HFF-Myc (cell line): ENCODE measurements around the gene PODXL2.

ENCODE experiments used
- DNase-seq: peaks from one replicate; pipeline ENCODE4 v3.0.0-alpha.2; 2011; ENCODE audit warnings: low read depth; ENCODE audit errors: extremely low read depth
- H3K4me3 ChIP-seq: replicated peaks from 2 replicates; pipeline ENCODE4 v1.5.1; 2011; ENCODE audit warnings: low read depth, mild to moderate bottlenecking, control low read depth, low read length
- CTCF ChIP-seq: IDR thresholded peaks from 2 replicates; pipeline ENCODE4 v1.5.1; 2012; ENCODE audit warnings: mild to moderate bottlenecking, low read depth, low read length, control low read depth; ENCODE audit errors: missing control alignments

Gene PODXL2

DNA sequence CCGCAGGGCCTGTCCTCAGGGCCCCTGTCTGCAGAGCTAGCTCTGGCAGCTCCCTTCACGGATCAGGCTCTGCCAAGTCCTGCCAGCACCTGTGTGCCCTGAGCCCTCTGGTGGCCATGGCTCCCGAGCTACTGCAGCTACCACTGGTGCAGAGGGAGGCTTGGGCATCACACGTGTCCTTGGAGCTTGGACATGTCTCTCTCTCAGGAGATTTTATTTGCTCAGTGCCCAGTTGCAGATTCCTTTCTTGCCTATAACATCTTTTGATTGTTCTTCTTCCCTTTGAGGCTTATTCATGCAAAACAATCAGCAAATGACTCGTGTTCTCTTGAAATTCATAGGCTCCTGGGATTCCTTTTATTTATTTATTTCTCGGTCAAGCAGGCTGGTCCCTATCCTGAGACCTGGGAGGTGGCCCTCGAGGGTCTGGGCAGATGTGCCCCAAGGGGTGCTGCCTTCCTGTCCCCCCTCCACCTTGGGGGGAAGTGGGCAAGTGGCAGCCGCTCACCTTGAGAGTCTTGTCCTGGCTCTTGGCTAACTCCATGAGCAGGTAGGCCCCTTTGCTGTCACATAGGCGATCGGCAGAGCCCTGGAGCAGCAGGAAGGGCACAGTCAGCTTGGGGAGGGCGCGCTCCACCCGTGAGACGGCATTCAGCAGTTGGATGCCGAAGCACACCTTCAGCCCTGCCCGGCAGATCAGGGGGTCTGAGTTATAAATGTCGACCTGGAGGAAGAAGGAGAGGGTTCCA lies 65.7 kb downstream of the PODXL2 start:
- TF ChIP-seq CTCF: peak; percentile 29
- H3K4me3 ChIP-seq: no peak overlapping the region
- no peak for DNase-seq

DNA sequence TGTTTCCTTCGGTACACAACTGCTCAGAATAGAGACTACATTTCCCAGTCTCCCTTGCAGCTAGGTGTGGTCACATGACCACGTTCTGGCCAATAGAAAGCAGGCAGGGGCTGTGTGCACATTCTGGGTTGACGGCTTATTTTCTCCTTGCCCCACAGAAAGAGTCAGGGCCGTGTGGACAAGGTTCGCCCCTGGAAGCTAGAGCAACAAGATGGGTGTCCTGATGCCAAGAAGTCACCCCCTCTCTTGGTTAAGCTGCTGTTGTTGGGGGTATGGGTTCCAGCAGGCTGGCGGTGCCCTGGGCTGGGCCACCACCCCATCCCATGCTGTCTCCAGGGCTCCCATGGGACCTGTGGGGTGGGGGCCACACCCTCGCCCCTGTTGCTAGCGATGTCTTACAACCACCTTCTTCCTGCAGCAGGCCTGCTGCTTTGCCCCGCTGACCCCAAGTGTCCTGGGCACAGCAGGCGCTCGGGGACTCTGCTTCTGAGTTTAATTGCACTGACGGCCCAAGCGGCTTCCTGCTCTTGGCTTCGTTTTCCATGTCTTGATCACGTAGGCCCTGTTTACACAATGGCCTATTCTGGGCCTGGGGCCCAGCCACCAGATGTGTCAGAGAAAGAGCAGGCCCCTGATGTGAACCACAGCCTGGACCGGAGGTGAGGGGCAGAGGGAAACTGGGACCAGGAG lies 68.7 kb downstream of the PODXL2 start:
- DNase-seq: peak; percentile 83
- peak overlapping the region; percentile 28 for H3K4me3 ChIP-seq
- no peak for TF ChIP-seq CTCF

- H3K4me3 ChIP-seq: no peak overlapping the region
- DNase-seq: no peak
- TF ChIP-seq CTCF: no peak
Observed at GRCh38 chr3:127698286-127698685, 69.3 kb downstream of the PODXL2 start.

GRCh38 chr3:127698691-127699415 lies 69.9 kb downstream of the PODXL2 start:
- no peak for DNase-seq
- H3K4me3 ChIP-seq: no peak overlapping the region
- no peak for TF ChIP-seq CTCF

GRCh38 chr3:127699416-127700300 lies 70.7 kb downstream of the PODXL2 start:
- no peak for TF ChIP-seq CTCF
- H3K4me3 ChIP-seq: no peak overlapping the region
- no peak for DNase-seq

DNA sequence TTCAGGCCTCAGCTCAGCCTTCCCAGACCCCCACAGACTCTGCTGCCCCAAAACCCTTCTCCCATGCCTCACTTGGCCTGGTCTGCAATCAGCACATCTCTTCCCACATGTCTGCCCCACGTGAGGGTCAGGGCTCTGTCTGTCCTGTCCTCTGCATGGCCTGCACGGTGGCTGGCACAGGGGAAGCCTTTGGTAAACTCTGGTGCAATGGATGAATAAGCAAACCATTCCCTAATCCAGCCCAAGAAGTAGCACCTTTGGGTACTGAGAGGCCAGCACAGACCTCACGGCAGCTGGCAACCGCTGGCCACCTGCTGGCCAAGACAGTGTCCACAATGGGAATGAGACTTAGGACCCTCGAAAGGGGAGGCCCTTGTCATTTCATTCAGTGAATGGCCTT lies 71.4 kb downstream of the PODXL2 start:
- no peak for TF ChIP-seq CTCF
- H3K4me3 ChIP-seq: no peak overlapping the region
- DNase-seq: no peak
